MCF 10A (cell line): ENCODE measurements around the gene HIPK1. TPM values are rescaled to one million over a fixed set of nuclear protein-coding genes. Genes with fewer than 3 reads are reported as not detected.

Experiments
- BruUV-seq: library from RNA; stranded (reverse); fragments of 400-500 nt; replicated peaks from 2 replicates; lab custom pipeline; 2021; lab: Mats Ljungman, UMichigan
- CTCF ChIA-PET: fragments of 300-600 bp; sonication (Branson Sonifier 250); formaldehyde crosslinking; extraction: SDS; loops from one replicate; lab custom pipeline; 2021; ENCODE audit warnings: antibody characterized with exemption, inconsistent platforms; lab: Yijun Ruan, JAX
- POLR2A ChIA-PET: fragments of 300-600, 350-650 bp; sonication (Branson Sonifier 250); formaldehyde crosslinking; extraction: SDS; loops from one replicate; lab custom pipeline; 2020; ENCODE audit warnings: antibody characterized with exemption, inconsistent platforms; lab: Yijun Ruan, JAX
- DNase-seq: peaks from one replicate; pipeline ENCODE4 v3.0.0-alpha.2; 2018; ENCODE audit not compliant: unreplicated experiment
- H3K27ac Mint-ChIP-seq: one replicate; pipeline ENCODE4 v1.8.0; 2022; ENCODE audit warnings: mild to moderate bottlenecking, low read depth, mixed read lengths; ENCODE audit not compliant: unreplicated experiment
- H3K27me3 Mint-ChIP-seq: one replicate; pipeline ENCODE4 v1.8.0; 2022; ENCODE audit warnings: mixed read lengths; ENCODE audit not compliant: insufficient read depth, unreplicated experiment
- H3K36me3 Mint-ChIP-seq: one replicate; pipeline ENCODE4 v1.8.0; 2022; ENCODE audit warnings: mild to moderate bottlenecking, moderate library complexity, mixed read lengths; ENCODE audit not compliant: insufficient read depth, unreplicated experiment
- H3K4me1 Mint-ChIP-seq: one replicate; pipeline ENCODE4 v1.8.0; 2022; ENCODE audit warnings: mixed read lengths; ENCODE audit not compliant: insufficient read depth, unreplicated experiment
- H3K4me3 Mint-ChIP-seq: one replicate; pipeline ENCODE4 v1.8.0; 2022; ENCODE audit warnings: mild to moderate bottlenecking, moderate library complexity, mixed read lengths; ENCODE audit not compliant: unreplicated experiment
- H3K9me3 Mint-ChIP-seq: one replicate; pipeline ENCODE4 v1.8.0; 2022; ENCODE audit warnings: mixed read lengths; ENCODE audit not compliant: unreplicated experiment
- CTCF ChIP-seq: fragments of 200-600 bp; IDR thresholded peaks from one replicate; pipeline ENCODE4 v1.8.0; 2022; ENCODE audit warnings: antibody characterized with exemption, mild to moderate bottlenecking; ENCODE audit not compliant: unreplicated experiment
- intact Hi-C: fragments of 100-400 bp; cut with micrococcal nuclease; formaldehyde crosslinking; loops from 2 replicates; pipeline ENCODE4 v1.14.1; 2022
- total RNA-seq: library from RNA; stranded (reverse); gene quantifications from 2 replicates; pipeline ENCODE4 v1.2.3, GENCODE V29; 2022

HIPK1 gene
- total RNA-seq, 1 experiment from 2014 or later = 46.7 TPM

GRCh38 chr1:113917400-113918082 lies 11.6 kb upstream of the HIPK1 start:
- no TSS peak for BruUV-seq
- ChIA-PET CTCF (no interaction called here), POLR2A (interaction anchor here (1.3 to 4.7 kb wide), 2 partner anchors 12 kb away, joined by 3 to 41 read pairs; partner anchors contain the start of genes DCLRE1B and HIPK1)
- TF ChIP-seq CTCF = no peak
- Mint-ChIP-seq H3K36me3 (no peaks in the 10 kb centered on the region), H3K9me3 (no peaks in the 10 kb centered on the region), H3K4me1 (peaks cover 13% of the 10 kb centered on the region), H3K27ac (no peak overlapping the region), H3K27me3 (no peaks in the 10 kb centered on the region), H3K4me3 (no peak overlapping the region)
- peak; percentile 60 for DNase-seq
- intact Hi-C loops = no loop called here

GRCh38 chr1:113918243-113918642 lies 10.9 kb upstream of the HIPK1 start:
- ChIA-PET POLR2A (interaction anchor here (1.3 to 4.7 kb wide), 2 partner anchors 11 to 13 kb away, joined by 3 to 41 read pairs; partner anchors contain the start of genes DCLRE1B and HIPK1), CTCF (no interaction called here)
- no peak for TF ChIP-seq CTCF
- intact Hi-C loops = no loop called here
- Mint-ChIP-seq H3K4me3 (no peak overlapping the region), H3K9me3 (no peaks in the 10 kb centered on the region), H3K27me3 (no peaks in the 10 kb centered on the region), H3K27ac (no peak overlapping the region), H3K36me3 (no peaks in the 10 kb centered on the region), H3K4me1 (peaks cover 13% of the 10 kb centered on the region)
- DNase-seq = no peak
- no TSS peak for BruUV-seq

- no peak for TF ChIP-seq CTCF
- no TSS peak for BruUV-seq
- CTCF ChIA-PET = no interaction called here
- POLR2A ChIA-PET = no interaction called here
- Mint-ChIP-seq H3K27ac (no peak overlapping the region), H3K4me3 (no peak overlapping the region), H3K27me3 (no peaks in the 10 kb centered on the region), H3K9me3 (no peaks in the 10 kb centered on the region), H3K4me1 (peaks cover 11% of the 10 kb centered on the region), H3K36me3 (no peaks in the 10 kb centered on the region)
- intact Hi-C loops = no loop called here
- DNase-seq = no peak
Measured at GRCh38 chr1:113922957-113923356, 6.2 kb upstream of the HIPK1 start.

DNA sequence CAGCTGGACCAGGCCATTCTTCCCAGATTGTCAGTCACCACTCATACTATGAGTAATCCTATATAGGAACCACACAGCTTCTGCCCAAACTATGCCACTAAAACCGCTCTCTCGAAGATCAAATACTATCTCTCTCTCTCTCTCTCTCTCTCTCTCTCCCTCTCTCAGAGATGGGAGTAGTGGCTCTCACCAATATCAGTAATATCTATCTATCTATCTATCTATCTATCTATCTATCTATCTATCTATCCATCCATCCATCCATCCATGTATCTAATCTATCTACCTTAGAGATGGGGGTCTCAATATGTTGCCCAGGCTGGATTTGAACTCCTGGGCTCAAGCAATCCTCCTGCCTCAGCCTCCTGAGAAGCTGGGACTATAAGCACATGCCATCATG lies 4.7 kb upstream of the HIPK1 start:
- H3K36me3 Mint-ChIP-seq = no peaks in the 10 kb centered on the region
- H3K4me1 Mint-ChIP-seq = peaks cover 13% of the 10 kb centered on the region
- no peak overlapping the region for H3K4me3 Mint-ChIP-seq
- no peaks in the 10 kb centered on the region for H3K9me3 Mint-ChIP-seq
- no peak overlapping the region for H3K27ac Mint-ChIP-seq
- POLR2A ChIA-PET = interaction anchor here (0.5 to 9.2 kb wide), 3 partner anchors 17 to 844 kb away, joined by 3 to 228 read pairs (median 3); partner anchors contain the start of genes AP4B1 and DCLRE1B
- intact Hi-C loops = no loop called here
- no peak for TF ChIP-seq CTCF
- no peaks in the 10 kb centered on the region for H3K27me3 Mint-ChIP-seq
- no TSS peak for BruUV-seq
- DNase-seq = no peak
- CTCF ChIA-PET = interaction anchor here (0.6 to 1.0 kb wide), 3 partner anchors 12 to 980 kb away, joined by 3 read pairs; no protein-coding TSS in a partner anchor
